Measurements from ENCODE around the gene ZNF32.
"Not testable (repeated sequence)": the region's sequence is repeated elsewhere in the genome, so short reads cannot be mapped to it uniquely, and the experiment has no call there.

The ZNF32 gene

DNA sequence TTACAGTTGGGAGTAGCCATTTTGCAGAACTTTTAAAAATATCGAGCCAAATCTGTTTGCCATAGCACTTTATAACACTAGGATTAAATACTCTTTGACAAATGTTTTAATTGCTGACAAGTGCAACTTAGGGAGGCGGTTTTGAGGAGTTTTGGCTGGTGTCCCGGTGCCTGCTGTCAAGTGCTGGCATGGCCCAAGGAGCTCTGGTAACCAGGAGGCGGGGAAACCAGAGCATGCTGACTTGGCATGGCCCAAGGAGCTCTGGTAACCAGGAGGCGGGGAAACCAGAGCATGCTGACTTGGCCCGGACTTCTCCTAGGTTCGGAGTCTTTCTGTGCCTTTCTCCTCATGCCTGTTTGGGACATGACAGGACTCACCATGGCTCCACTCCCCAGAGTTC lies 30.8 kb upstream of the ZNF32 start:
- DNase-seq: no peak

DNA sequence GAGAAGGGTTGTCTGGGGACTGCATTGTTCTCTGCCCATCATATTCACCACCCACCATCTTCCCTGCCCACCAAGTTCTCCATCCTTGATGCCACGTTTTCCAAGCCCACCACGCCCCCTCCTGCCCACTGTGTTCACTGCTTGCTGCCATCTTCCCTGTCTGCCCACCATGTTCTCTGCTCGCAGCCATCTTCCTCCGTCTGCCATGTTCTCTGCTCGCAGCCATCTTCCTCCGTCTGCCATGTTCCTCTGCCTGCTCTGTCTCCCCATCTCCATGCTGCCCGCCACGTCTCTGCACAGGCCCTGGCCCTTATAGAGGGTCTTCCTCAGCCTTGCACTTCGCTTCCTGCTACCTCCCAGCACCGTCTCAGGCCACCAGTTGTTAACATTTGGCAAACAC lies 30.0 kb upstream of the ZNF32 start:
- DNase-seq: no peak

DNA sequence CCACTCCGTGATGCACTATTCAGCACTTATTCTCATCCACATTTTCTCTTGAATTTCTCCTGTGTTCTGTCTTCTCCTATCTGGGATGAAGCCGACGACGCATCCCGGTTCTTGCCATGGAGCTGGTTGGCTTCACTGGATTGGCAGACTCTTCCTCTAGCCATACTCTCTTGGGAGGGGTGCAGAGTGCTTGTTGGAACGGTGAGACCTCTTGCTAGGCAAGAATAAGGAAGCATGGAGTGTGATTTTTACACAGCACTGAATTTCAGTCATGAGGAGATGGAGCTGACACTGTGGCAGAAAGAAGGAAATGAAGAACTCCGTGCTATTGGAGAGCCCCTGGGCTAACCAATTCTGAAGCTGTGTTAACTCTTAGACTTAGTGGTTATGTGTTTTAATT lies 28.2 kb upstream of the ZNF32 start:
- no peak for DNase-seq

DNA sequence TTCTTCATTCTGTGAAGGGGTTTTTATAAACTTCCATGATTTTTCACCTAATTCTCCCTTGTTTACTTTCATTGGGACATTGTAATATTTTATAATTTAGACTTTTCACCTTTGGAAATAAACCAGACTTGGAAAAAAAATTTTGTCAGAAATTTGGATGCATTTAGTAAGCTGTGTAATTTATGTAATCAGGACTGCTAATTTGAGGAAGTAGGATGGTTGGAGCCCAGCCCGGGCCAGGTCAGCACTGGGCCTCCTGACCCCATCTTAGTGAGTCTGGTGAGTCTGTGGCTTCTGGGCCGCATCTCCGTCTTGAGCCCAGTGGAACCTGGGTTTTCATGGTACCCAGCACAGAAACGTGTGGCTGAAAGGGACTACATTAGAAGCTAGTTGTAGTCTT lies 27.6 kb upstream of the ZNF32 start:
- DNase-seq: no peak

DNA sequence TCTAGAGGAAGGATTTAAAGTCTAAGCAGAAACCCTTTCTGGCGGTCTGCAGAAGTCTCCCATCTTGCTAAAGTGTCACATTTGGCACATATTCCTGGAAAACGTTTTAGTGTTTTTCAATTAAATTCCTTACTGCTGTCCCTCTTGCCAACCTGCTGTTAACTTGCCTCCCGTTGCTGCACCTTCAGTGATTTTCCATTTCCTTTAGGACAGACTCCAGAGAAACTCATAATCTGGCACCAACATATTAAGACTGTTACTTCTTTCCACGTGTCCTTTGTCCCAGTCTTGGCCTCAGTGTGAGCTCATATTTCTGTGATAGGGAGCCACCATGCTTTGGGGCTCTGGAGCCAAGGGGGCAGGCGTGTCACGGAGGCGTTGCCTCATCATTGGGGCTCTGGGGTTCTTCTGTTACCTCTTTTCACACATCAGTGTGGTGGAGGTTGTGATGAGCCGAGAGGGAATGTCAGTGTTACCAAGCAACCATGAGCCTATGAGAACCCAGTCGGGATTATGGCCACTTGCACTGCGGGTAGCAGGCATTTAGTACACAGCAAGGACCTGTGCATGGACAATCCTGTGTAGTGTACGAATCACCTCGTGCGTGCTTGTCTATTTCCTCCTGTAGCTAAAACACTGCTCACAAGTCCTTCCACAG lies 26.0 kb upstream of the ZNF32 start:
- DNase-seq: no peak

DNA sequence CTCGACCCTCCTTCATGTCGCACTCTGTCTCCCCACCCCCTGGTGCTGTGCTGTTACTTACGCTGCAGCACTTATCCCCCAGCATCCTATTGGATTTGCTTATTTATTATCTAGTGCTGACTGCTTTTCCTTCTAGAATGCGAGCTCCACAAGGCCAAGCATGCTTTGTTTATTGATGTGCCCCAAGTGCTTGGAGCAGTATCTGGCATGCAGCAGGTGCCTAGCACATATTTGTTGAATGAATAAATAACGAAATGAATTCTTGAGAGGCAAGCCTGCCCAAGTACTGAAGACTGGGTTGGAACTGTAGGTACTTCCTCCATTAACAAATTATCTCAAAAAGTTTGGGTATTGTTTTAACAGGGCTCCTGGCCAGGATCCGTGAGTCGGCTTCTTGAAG lies 24.8 kb upstream of the ZNF32 start:
- no peak for DNase-seq

DNA sequence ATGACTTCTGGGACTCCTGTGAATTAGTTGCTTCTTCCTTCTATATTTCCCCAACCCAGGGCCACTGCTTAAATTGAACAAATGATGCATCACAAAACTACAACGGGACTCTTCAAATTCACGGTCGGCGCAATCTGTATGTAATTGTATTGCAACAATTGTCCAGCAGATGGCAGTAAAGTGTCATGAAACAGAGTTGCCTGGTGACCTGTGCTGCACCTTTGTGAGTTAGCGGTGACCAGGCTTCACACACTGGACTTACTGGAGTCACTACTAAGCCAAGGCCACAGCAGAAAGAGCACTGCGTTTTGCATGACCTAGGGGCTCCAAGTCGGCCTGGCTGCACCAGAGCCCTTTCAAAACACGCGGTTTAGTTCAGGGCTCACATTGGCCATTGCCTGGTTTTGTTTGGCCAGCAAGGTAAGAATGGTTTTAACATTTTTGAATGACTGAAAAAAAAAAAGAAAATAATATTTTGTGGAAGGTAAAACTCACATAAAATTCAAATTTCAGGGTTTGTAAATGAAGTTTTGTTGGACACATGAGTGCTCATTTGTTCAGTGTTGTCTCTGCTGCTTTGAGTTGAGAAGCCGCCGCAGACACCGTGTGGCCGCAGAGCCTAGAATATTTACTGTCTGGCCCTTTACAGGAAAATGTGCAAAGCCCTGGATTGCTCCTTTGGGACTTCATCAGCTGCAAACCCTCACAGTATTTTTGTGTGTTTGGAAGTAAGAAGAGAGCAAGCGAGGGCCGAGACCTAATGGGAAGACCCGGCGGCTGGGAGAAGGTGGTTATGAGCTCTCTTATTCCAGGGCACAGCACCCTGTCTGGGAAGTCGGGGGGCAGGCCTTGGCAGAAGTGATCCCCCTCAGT lies 23.2 kb upstream of the ZNF32 start:
- DNase-seq: peak; percentile 63 to 80

DNA sequence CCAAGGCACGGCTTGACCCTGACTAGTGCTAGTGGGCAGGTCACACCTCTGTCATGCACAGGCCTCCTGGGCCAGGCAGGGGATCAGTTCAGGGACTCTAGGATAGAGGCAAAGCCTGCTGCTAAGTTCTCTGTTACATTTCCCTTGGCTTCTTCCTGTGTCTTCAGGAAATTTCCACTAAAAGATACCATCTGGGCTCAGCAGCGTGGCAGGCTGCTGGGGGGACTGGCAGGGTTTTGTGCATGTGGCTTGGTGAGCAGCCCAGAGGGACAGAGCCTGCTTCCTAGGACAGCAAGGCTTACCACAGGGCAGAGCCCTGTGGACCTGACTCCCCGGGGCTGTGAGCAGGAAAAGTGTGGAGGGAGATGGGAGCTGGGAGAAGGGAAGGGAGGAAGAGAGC lies 20.7 kb upstream of the ZNF32 start:
- no peak for DNase-seq

DNA sequence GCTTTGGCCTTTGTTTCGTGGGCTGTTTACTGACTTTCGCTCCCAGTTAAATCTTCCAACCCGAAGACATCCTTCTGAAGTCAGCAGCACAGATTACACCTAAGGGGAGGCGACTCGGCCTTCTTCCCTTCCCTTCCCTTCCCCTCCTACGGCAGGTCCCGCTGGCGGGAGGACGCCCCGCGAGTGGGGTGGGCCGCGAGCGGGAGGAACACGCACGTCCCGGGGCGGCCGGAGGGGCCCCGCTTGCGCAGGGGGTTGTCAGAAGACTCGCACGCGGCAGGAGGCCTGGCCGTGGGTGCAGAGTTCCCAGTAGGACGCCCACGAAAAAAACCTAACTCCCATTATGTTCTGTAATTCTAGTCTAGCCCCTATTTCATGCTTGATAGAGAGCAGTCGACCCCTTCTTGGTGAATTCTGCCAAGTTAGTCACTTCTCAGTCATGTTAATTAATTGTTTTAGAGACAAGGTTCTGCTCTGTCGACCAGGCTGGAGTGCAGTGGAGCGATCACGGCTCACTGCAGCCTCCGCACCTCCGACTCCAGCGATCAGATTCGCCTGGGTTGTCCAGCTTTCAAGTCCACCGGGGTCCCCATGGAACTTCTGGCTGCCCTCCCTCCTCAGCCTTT lies 19.2 kb upstream of the ZNF32 start:
- no peak for DNase-seq

DNA sequence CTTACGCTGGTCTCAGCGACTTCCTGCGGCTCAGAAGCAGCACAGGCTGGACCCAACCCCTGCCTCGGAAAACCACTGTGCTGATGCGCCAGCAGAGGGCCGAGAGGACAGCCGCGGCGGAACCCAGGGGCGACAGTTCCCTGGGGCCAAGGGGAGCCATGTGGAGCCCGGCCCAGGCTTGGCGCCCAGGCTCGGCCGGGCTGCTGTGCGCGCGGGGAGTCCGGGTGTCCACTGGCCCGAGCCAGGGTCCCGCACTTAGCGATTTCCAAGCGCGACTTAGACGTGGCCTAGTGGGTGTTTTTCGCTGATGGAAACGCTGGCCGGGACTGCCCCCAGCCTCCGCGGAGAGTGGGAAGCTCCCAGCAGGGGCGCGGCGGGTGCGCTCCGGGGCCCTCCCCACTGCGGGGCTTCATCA lies 18.6 kb upstream of the ZNF32 start:
- DNase-seq: no peak

DNA sequence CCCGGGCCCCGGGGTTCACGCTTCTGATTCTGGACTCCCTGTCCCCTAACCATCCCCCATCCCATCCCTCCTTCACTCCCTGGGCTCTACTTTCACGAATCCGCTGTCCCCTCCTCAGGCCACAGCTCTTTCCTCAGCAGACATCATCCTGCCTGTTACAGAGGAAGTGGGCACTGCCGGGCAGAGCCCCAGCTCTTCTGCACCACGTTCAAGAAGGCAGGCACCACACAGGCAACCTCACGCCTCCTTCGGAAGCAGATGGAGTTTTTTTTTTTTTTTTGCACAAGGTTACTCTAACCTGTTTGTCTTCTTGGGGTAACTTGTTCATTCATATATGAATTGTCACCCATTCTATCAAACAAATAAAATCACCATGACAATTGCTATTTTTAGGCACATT lies 17.9 kb upstream of the ZNF32 start:
- no peak for DNase-seq

DNA sequence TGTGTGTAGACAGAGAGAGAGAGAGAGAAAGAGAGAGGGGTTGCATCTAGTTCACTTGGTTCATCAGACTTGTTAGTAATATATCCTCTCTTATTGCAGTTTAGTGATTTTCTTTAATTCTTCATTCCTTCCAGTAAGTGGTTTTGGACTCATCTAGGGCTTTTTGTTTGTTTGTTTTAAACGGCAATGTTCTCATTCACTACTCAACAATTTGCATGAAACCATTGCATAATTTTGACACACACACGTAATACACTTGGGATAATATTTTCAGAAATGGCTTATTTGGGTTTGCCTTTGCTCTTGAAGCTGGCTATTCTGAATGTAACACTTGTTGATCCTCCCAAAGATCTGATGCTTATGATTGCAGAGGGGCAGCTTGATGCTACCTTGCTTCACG lies 16.4 kb upstream of the ZNF32 start:
- no peak for DNase-seq

DNA sequence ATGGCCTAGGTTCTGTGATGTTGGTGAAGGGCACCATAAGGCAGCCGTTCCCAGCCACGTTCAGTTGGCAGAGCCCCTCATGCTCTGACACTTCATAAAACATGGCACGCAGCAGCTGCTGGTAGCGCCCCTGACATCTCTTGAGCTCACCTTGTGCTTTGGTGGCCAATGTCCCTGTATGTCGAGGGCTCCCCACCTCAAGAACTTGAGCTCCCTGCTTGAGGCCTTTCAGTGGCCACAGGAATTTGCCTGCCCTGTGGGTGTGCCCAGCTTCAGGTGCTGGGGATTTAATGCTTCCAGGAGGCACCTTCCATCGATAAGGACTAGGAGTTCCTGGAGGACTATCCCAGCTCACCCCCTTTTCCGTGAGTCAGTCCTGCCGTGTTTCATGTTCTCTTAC lies 9.5 kb upstream of the ZNF32 start:
- DNase-seq: no peak

DNA sequence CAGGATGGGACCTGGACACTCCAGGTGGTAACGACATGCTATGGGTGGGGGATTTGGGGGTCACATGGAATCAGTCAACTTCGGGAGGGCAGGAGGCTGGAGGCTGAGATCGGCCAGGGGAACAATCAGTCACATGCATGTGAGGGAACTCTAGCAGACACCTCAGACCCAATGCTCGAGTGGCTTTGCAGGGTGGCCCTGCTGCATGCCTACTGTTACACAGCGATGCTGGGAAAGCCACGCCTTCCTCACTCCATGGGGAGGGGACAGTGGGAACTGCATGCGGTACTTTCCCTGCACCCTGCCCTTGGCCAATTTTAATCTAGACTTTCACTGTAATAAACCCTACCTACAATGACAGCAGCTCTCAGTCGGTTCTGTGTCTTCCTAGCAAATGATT lies 6.6 kb upstream of the ZNF32 start:
- DNase-seq: no peak

DNA sequence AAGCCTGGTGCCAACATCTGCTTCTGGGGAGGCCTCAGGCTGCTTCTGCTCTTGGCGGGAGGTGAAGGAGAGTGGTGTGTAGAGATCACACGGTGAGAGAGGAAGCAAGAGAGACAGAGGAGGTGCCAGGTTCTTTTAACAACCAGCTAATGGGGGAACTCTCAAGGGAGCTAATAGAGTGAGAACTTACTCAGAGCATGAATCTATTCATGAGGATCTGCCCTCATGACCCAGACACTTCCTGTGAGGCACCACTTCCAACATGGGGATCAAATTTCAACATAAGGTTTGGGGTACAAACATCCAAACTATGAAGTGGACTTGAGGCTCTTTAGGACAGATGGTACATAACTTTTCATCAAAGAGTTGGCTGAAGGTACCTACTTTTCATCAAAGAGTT lies 5.1 kb upstream of the ZNF32 start:
- DNase-seq: no peak

DNA sequence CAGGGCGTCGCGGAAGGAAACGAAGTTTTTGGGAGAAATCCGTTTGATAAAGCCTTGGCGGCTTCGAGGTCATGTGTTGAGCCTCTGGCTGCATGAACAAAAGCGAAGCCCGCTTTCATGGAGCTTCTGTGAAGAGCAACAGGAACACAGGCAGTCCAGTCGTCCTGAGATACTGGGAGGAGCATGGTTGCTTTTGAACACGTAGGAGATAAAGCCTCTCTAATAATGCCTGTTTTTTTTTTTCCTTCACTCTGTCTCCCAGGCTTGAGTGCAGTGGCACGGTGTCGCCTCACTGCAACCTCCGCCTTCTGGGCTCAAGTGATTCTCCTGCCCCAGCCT lies 473 bp upstream of the ZNF32 start:
- DNase-seq: no peak

DNA sequence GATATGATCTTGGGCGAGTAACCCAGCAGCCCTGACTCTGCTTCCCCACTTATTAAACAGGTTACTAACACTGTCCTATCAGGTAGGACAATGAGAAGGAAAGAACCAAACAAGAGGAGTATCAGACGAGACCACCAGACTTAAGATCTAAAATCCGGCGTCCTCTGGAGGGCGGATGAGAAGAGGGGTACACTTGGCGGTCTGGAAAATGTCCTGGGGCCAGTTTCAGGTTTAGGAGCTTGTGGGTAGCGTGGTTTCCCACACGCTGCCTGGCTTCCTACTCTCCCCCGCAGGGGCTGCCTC lies 635 bp downstream of the ZNF32 start:
- DNase-seq: peak in 1 of 2 experiments; percentile 26

DNA sequence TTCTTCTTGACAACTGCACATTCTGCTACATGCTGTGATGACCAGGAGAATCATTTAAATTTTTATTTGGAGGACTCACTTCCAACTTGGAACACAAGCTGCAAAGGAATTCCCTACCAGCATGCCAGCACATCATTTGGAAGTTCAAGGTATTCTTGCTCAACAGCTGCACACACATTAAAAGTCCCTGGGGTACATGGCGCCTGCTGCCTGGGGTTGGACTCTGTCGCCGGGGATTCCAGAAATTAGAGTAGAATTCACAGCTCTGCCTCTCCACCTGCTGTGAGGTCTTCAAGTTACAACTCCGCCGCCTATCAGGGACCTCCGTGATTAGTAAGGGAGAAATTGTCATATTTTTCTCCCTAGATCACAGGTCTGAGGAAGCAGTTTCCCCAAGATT lies 1.1 kb downstream of the ZNF32 start:
- no peak for DNase-seq

DNA sequence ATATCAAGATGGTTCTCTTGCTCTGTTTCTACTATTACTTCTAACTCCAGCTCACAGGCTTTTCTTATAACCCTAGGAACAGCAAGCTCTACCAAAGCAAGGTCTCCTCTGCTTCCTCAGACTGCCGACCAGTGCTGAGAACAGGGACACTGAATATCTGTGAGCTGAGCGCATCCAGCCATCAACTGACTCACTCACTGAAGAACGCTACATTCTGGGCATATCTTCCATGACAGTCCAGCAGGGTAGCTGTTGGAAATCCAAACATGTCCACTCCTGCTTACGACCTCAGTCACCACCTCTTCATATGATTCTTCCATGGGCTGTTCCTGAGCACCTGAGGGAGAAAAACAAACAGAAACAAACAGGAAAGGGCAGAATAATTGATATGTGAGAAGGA lies 2.8 kb downstream of the ZNF32 start:
- DNase-seq: no peak

DNA sequence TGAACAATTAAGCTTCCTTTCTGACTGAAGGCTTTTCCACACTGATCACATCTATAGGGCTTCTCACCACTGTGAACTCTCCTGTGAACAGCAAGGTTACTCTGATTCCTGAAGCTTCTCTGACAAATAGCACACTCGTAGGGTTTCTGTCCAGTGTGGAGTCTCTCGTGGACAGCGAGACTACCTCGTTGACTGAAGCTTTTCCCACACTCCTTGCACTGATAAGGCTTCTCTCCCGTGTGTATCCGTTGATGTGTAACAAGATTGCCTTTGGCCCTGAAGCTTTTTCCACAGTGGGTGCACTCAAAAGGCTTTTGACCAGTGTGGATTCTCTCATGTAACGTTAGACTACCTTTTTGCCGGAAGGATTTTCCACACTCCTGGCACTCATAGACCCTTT lies 4.4 kb downstream of the ZNF32 start:
- no peak for DNase-seq

DNA sequence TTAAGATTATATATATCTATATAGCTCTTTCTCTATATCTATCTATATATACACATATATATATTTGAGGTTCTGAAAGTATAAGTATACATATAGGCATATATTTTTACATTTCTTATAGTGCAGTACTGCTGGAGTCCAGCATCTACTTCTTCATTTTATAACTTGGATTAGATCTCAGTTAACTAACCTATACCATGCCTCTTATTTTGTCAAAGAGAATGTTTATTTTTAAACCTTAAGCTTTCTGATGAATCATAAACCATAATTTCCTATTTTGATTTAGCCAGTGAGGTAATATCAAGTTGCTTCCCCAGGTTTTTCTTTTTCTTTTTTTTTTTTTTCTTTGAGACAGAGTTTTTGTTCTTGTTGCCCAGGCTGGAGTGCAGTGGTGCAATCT lies 8.1 kb downstream of the ZNF32 start:
- no peak for DNase-seq

DNA sequence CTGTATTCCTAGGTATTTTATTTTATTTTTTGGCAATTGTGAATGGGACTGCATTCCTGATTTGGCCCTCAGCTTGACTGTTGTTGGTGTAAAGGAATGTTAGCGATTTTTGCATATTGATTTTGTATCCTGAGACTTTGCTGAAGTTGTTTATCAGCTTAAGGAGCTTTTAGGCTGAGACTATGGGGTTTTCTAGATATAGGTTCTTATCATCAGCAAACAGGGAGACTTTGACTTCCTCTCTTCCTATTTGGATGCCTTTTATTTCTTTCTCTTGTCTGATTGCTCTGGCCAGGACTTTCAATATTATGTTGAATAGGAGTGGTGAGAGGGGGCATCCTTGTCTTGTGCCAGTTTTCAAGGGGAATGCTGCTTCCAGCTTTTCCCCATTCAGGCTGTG lies 12.9 kb downstream of the ZNF32 start:
- DNase-seq: not testable (repeated sequence)

DNA sequence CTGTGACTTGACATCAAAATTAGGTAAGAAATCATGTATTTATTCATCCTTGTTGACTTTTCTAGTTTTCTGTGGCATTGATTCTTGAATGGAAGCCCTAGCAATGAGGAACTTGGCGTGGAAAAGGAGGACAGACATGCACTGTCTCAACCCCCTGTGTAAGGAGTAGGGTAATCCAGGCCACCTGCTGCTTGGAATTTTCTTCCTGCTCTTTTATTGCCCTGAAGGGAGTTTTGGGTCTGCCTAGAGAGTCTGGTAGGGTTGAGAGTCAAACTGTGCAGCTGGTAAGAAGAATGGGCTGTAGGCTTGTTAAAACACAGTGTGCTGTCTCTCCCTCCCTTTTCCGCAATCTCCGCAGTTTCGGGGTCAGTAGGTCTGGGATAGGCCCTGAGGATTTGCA lies 19.7 kb downstream of the ZNF32 start:
- no peak for DNase-seq

DNA sequence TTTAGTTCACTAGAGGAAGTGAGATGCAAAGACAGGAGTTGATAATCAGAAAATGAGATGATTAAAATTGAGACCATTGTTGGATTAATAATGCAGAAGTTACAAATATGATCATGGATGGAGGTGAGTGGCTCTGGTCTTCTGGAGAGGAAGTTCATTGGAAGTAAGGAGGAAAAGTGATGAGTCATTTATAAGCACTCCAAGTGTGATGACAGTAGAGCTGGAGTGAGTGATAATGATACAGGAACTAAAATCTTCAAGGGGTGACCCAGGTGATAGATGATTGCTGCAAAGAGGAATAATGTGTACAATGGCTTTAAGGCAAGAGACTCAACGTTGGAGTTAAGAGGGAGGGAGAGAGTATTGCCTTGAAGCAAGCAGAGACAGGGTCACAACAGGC lies 20.7 kb downstream of the ZNF32 start:
- DNase-seq: no peak

DNA sequence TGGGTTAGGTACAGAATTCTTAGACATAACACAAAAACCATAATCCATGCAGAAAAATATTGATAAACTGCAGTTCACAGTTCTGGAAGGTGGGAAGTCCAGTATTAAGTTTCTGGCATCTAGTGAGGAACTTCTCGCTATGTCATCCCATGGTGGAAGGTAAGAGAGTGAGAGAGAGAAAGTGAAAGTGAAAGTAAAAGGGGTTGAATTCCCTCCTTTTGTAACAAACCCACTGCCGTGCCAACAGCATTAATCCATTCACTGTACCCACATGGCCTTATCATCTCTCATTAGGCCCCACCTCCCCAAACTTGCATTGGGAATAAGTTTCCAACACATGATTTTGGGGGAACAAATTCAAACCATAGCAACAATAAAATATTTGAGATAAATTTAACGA lies 25.3 kb downstream of the ZNF32 start:
- peak in 1 of 2 experiments; percentile 32 for DNase-seq

Data from Kasumi-1 (cell line).